K562 (cell line): ENCODE data around the gene C10orf105. TPM values are rescaled to one million over a fixed set of nuclear protein-coding genes. Genes with fewer than 3 reads are reported as not detected.

Source experiments
- ARID1B ChIP-seq: fragments of 450-650 bp; IDR thresholded peaks from 2 replicates; pipeline ENCODE4 v1.6.1; 2016; ENCODE audit warnings: antibody characterized with exemption, mild to moderate bottlenecking, inconsistent platforms
- CBFA2T2 ChIP-seq: fragments of 450-650 bp; conservative IDR thresholded peaks from 2 replicates; pipeline ENCODE4 v1.6.1; 2017; ENCODE audit warnings: mild to moderate bottlenecking
- CEBPG ChIP-seq, 3 experiments: fragments of 200-800 bp in 1 of 3; sonication (Bioruptor generic) in 1 of 3; sonication (generic) in 1 of 3; formaldehyde crosslinking in 1 of 3; IDR thresholded peaks in 2 of 3; conservative IDR thresholded peaks in 1 of 3; 2 replicates each; pipeline versions ENCODE4 v1.6.1 to v1.8.0; 2016 to 2022; ENCODE audit warnings: missing compliant biosample characterization in 2 of 3, missing genetic modification characterization in 2 of 3, mild to moderate bottlenecking in 1 of 3, missing genetic modification reagents in 1 of 3
- CXXC5 ChIP-seq: fragments of 250-450 bp; sonication (Bioruptor Pico); IDR thresholded peaks from 2 replicates; pipeline ENCODE4 v1.8.0; 2022; ENCODE audit warnings: inconsistent platforms, mild to moderate bottlenecking, moderate library complexity
- FOXA3 ChIP-seq, 2 experiments: fragments of 450-650 bp in 1 of 2; sonication (generic) in 1 of 2; formaldehyde crosslinking; IDR thresholded peaks in 1 of 2; conservative IDR thresholded peaks in 1 of 2; 2 replicates each; pipeline versions ENCODE4 v1.4.0 to v1.8.0; 2020 to 2022; ENCODE audit warnings: mild to moderate bottlenecking in 2 of 2, missing genetic modification reagents in 1 of 2
- HDAC1 ChIP-seq, 2 experiments: fragments of 450-650 bp; IDR thresholded peaks; 2 replicates each; pipeline ENCODE4 v1.6.1; 2016 to 2017; ENCODE audit warnings: inconsistent platforms in 1 of 2, mild to moderate bottlenecking in 1 of 2, moderate library complexity in 1 of 2
- KDM1A ChIP-seq, 2 experiments: fragments of 450-650 bp; IDR thresholded peaks; 2 replicates each; pipeline ENCODE4 v1.6.1; 2016; ENCODE audit warnings: mild to moderate bottlenecking in 2 of 2
- MYC ChIP-seq, 2 experiments: fragments of 250-450 bp in 1 of 2; sonication (Bioruptor Pico) in 1 of 2; IDR thresholded peaks; 2 replicates each; pipeline versions ENCODE4 v1.5.1 to v1.6.1; 2012 to 2021; ENCODE audit warnings: low read depth in 2 of 2, borderline replicate concordance in 1 of 2, improper control_type of control experiment in 1 of 2, low read length in 1 of 2, mild to moderate bottlenecking in 1 of 2, moderate library complexity in 1 of 2
- NCOR1 ChIP-seq: fragments of 450-650 bp; IDR thresholded peaks from 2 replicates; pipeline ENCODE4 v1.6.1; 2016; ENCODE audit warnings: mild to moderate bottlenecking, moderate library complexity
- NFYB ChIP-seq: IDR thresholded peaks from 2 replicates; pipeline ENCODE4 v1.6.1; 2011; ENCODE audit warnings: mild to moderate bottlenecking, moderate library complexity; ENCODE audit not compliant: insufficient read length; ENCODE audit errors: extremely low read depth
- POU5F1 ChIP-seq: fragments of 150-350 bp; IDR thresholded peaks from 2 replicates; pipeline ENCODE4 v1.6.1; 2014; ENCODE audit warnings: borderline replicate concordance, low read length, low read depth, mild to moderate bottlenecking; ENCODE audit not compliant: partially characterized antibody
- PRMT5 ChIP-seq: sonication (generic); formaldehyde crosslinking; IDR thresholded peaks from 2 replicates; pipeline ENCODE4 v1.5.0; 2020; ENCODE audit warnings: missing genetic modification reagents
- PYGO2 ChIP-seq: fragments of 450-650 bp; IDR thresholded peaks from 2 replicates; pipeline ENCODE4 v1.6.1; 2016; ENCODE audit warnings: mild to moderate bottlenecking, missing genetic modification characterization, moderate library complexity, missing compliant biosample characterization
- RCOR1 ChIP-seq, 2 experiments: IDR thresholded peaks; 2 replicates each; pipeline ENCODE4 v1.6.1; 2012; ENCODE audit warnings: low read depth in 2 of 2, low read length in 2 of 2, borderline replicate concordance in 1 of 2, improper control_type of control experiment in 1 of 2
- RNF2 ChIP-seq: sonication (generic); IDR thresholded peaks from 2 replicates; pipeline ENCODE4 v1.6.1; 2016
- SMARCA5 ChIP-seq: fragments of 450-650 bp; IDR thresholded peaks from 2 replicates; pipeline ENCODE4 v1.6.1; 2016
- SP1 ChIP-seq: sonication (generic); formaldehyde crosslinking; IDR thresholded peaks from 2 replicates; pipeline ENCODE4 v1.8.1; 2022; ENCODE audit warnings: mild to moderate bottlenecking, missing genetic modification reagents
- TEAD4 ChIP-seq, 2 experiments: sonication (generic) in 1 of 2; formaldehyde crosslinking in 1 of 2; IDR thresholded peaks; 2 replicates each; pipeline versions ENCODE4 v1.6.1 to v1.8.0; 2012 to 2022; ENCODE audit warnings: borderline replicate concordance in 1 of 2, inconsistent platforms in 1 of 2, low read length in 1 of 2, mild to moderate bottlenecking in 1 of 2, missing genetic modification reagents in 1 of 2
- U2AF2 ChIP-seq: fragments of 200-400 bp; formaldehyde crosslinking; optimal IDR thresholded peaks from 2 replicates; pipeline ENCODE3; 2017; ENCODE audit warnings: low read depth, mild to moderate bottlenecking, low read length
- ZNF699 ChIP-seq: fragments of 250-450 bp; sonication (Bioruptor Pico); IDR thresholded peaks from 2 replicates; pipeline ENCODE4 v1.8.0; 2021; ENCODE audit warnings: mild to moderate bottlenecking, moderate library complexity; ENCODE audit not compliant: insufficient replicate concordance
- ZNF780A ChIP-seq: fragments of 250-450 bp; sonication (Bioruptor Pico); IDR thresholded peaks from 2 replicates; pipeline ENCODE4 v1.5.0; 2021; ENCODE audit warnings: mild to moderate bottlenecking
- polyA plus RNA-seq, 8 experiments: library from polyadenylated mRNA; depleted of rRNA in 4 of 8; stranded (reverse) in 5 of 8; unstranded in 3 of 8; fragments of >200 nt; fragmentation: Nextera tagmentation in 2 of 8; fragmentation: Illumina TruSeq in 1 of 8; extraction: Ambion mirVana in 2 of 8; extraction: Trizol in 1 of 8; gene quantifications; 2 replicates each; pipeline versions ENCODE4 v1.2.1 to v1.2.3, GENCODE V29; 2011 to 2014; ENCODE audit warnings: inconsistent platforms in 1 of 8, missing spikeins in 1 of 8
- total RNA-seq, 7 experiments: library from RNA; depleted of rRNA in 6 of 7; stranded (reverse); fragments of >200 nt in 6 of 7; fragmentation: Illumina TruSeq in 2 of 7; extraction: Trizol in 2 of 7; gene quantifications; 2 replicates each; pipeline versions ENCODE4 v1.2.1 to v1.2.3, GENCODE V29; 2011 to 2021; ENCODE audit warnings: low replicate concordance in 1 of 7
- TF ChIP-seq, protein P1 (sequence below): sonication (generic); formaldehyde crosslinking; IDR thresholded peaks from 2 replicates; pipeline ENCODE4 v1.8.0; 2023; ENCODE audit warnings: mild to moderate bottlenecking, missing genetic modification reagents
- TF ChIP-seq, protein P2 (sequence below), 2 experiments: fragments of 450-650 bp; conservative IDR thresholded peaks; 2 replicates each; pipeline ENCODE4 v1.6.1; 2017; ENCODE audit warnings: mild to moderate bottlenecking in 2 of 2, moderate library complexity in 2 of 2

C10orf105 gene
- total and polyA plus RNA-seq, 9 of the 15 experiments (the other 6 are each of a cell fraction or from before 2014, with no cell fraction given), result 0.03 to 0.25 (median 0.04) TPM; not detected in 3

DNA sequence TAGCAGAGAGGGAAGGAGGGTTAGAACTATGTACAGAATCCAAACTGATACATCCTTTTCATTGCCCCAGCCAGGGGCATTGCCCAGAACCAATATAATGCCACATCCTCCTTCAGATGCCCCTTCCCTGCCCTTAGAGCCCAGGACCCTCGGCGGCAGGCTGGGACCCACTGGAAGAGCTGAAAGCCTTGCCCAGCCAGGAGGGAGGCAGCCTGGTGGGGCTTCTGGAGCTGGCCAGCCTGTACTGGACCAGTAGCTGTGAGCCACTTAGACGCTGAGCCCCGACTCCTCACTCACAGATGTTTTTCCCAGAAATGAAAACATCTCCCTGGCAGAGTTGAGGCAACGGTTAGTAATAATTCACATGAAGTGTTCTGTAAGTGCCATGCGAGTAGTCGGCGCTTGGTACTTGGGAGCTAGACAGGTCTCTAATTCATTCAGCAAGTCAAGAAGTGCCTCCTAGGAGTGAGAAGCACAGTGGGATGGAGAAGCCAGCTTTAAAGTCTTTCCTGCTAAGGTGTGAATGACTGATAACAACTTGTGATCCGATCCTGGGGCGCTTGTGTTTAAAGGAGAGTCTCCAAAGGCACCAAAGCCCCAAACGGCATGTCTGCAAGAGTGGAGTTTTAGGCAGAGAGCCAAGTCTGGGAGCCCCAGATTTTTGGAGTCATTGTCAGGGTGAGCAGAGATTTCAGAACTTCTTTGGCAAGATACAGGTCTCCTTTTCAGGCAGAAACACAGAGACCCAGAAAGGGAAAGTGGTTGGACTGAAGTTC is 44.0 kb upstream of the C10orf105 start (continued):
- TF ChIP-seq ZNF699 (CRISPR knock-in tag) (no peak), ARID1B (peak; percentile 63; the same call in 1 of the 2 replicates), CXXC5 (CRISPR knock-in tag) (peak; percentile 11; the same call in 1 of the 2 replicates), POU5F1 (no peak), RCOR1 (IDR thresholded peaks at IDR 0.05; ENCODE audit: borderline replicate concordance in 1 of 2, low read depth in 2 of 2, low read length in 2 of 2) (peak; percentile 27 to 89; a peak in 2 of 4 replicates), KDM1A (IDR thresholded peaks at IDR 0.05) (peak; percentile 83 to 86), MYC (IDR thresholded peaks at IDR 0.05; ENCODE audit: low read depth, low read length) (no peak), MYC (CRISPR knock-in tag; IDR thresholded peaks at IDR 0.05; ENCODE audit: borderline replicate concordance, low read depth) (no peak), SP1 (CRISPR knock-in tag) (0 out of 2 replicates have a peak, but pooled peaks have one; percentile 28), TEAD4 (IDR thresholded peaks at IDR 0.05; ENCODE audit: low read length) (peak; percentile 73; the same call in 1 of the 2 replicates), TEAD4 (CRISPR knock-in tag; IDR thresholded peaks at IDR 0.05; ENCODE audit: borderline replicate concordance) (no peak), CBFA2T2 (peak; percentile 50), PRMT5 (CRISPR knock-in tag) (no peak), HDAC1 (IDR thresholded peaks at IDR 0.05) (peak in 1 of 2 experiments; percentile 34; a peak in 1 of 4 replicates), U2AF2 (no peak), FOXA3 (CRISPR knock-in tag; conservative IDR thresholded peaks at IDR 0.05 in 1 of 2, IDR thresholded peaks at IDR 0.05 in 1 of 2) (no peak), PYGO2 (no peak), SMARCA5 (no peak), ZNF780A (CRISPR knock-in tag) (no peak), NFYB (no peak), RNF2 (no peak; the same call in 1 of the 2 replicates), NCOR1 (peak; percentile 45; the same call in 1 of the 2 replicates), CEBPG (CRISPR knock-in tag; IDR thresholded peaks at IDR 0.05) (no peak), CEBPG (tag; conservative IDR thresholded peaks at IDR 0.05 in 1 of 2, IDR thresholded peaks at IDR 0.05 in 1 of 2) (0 out of 4 replicates have a peak, but pooled peaks of 1 of the 2 experiments have one; percentile 10)
- TF ChIP-seq, protein P1, sequence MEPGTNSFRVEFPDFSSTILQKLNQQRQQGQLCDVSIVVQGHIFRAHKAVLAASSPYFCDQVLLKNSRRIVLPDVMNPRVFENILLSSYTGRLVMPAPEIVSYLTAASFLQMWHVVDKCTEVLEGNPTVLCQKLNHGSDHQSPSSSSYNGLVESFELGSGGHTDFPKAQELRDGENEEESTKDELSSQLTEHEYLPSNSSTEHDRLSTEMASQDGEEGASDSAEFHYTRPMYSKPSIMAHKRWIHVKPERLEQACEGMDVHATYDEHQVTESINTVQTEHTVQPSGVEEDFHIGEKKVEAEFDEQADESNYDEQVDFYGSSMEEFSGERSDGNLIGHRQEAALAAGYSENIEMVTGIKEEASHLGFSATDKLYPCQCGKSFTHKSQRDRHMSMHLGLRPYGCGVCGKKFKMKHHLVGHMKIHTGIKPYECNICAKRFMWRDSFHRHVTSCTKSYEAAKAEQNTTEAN (CRISPR knock-in tag), result no peak
- TF ChIP-seq, protein P2, sequence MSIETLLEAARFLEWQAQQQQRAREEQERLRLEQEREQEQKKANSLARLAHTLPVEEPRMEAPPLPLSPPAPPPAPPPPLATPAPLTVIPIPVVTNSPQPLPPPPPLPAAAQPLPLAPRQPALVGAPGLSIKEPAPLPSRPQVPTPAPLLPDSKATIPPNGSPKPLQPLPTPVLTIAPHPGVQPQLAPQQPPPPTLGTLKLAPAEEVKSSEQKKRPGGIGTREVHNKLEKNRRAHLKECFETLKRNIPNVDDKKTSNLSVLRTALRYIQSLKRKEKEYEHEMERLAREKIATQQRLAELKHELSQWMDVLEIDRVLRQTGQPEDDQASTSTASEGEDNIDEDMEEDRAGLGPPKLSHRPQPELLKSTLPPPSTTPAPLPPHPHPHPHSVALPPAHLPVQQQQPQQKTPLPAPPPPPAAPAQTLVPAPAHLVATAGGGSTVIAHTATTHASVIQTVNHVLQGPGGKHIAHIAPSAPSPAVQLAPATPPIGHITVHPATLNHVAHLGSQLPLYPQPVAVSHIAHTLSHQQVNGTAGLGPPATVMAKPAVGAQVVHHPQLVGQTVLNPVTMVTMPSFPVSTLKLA (conservative IDR thresholded peaks at IDR 0.05), result 0 out of 4 replicates have a peak, but pooled peaks of 1 of the 2 experiments have one; percentile 14
